Astrocyte (in vitro differentiated cells and primary cell): ENCODE results near the gene AP4S1.

Experiments
- EZH2 ChIP-seq: IDR thresholded peaks from 2 replicates; pipeline ENCODE4 v1.6.1; 2012; ENCODE audit warnings: mild to moderate bottlenecking, low read length, inconsistent platforms; ENCODE audit not compliant: insufficient read depth
- TF ChIP-seq, protein P1 (sequence below): IDR thresholded peaks from 2 replicates; pipeline ENCODE4 v1.5.1; 2011; ENCODE audit warnings: low read depth, mild to moderate bottlenecking, inconsistent platforms, low read length, moderate library complexity; ENCODE audit not compliant: insufficient read depth

DNA sequence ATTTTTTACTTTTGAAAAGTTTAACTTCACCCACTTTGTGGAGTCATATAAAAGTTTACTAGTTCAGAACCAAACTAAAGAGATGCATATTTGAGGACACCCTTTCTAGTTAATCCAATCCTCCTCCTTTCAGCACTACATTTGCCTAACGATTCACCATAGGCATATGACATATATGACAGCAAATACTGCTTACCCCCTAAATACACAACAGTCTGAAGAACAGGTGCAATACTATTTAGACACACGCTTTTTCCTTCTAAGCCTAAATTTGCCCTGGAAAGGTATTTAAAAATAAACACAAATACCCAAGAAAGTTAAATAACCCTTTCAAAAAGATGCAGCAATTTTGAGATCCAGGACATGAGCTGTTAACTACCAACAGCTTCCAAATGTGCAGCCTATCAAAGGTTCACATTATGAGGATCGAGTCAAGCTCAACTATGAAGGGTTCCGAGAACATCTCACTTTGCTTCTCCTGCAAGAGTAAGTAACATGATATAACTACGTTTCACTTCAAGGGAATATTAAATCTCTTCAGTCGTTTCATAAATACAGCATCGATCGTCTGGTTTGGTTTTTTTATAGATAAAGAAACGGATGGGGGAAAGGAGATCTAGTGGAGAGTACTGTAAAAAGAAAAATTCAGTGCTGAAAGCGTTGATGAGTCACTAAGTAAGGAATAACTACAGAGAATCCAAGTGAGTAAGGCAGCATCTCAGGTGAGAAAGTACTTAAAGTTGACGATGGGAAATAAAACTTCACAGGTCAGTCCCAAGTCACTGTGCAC lies 677 bp upstream of the AP4S1 start:
- TF ChIP-seq, protein P1, sequence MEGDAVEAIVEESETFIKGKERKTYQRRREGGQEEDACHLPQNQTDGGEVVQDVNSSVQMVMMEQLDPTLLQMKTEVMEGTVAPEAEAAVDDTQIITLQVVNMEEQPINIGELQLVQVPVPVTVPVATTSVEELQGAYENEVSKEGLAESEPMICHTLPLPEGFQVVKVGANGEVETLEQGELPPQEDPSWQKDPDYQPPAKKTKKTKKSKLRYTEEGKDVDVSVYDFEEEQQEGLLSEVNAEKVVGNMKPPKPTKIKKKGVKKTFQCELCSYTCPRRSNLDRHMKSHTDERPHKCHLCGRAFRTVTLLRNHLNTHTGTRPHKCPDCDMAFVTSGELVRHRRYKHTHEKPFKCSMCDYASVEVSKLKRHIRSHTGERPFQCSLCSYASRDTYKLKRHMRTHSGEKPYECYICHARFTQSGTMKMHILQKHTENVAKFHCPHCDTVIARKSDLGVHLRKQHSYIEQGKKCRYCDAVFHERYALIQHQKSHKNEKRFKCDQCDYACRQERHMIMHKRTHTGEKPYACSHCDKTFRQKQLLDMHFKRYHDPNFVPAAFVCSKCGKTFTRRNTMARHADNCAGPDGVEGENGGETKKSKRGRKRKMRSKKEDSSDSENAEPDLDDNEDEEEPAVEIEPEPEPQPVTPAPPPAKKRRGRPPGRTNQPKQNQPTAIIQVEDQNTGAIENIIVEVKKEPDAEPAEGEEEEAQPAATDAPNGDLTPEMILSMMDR: no peak
- TF ChIP-seq EZH2: no peak
